Measurements from ENCODE around the gene STEEP1. TPM values are rescaled to one million over a fixed set of nuclear protein-coding genes. Genes with fewer than 3 reads are reported as not detected.
"Not testable (repeated sequence)": the region's sequence is repeated elsewhere in the genome, so short reads cannot be mapped to it uniquely, and the experiment has no call there.

Gene STEEP1
- total RNA-seq, 1 experiment from 2014 or later, result 29.2 TPM

DNA sequence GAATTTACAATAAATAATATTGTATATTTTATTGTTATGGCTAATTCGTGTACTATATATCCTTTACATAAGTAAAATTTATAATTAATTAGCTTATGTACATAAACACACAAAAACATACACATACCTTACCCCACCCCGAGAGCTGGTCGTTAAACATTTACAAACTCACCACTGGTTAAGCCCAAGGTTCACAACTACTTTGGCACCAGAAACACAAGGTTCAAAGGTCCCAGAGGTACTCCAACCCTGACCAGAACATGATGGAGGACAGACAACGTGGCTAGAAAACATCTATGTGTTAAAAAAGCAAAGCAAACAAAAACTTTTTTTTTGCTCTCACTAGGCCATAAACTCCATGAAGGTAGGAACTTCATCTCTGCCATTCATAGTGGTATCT lies 59.3 kb downstream of the STEEP1 start:
- Histone ChIP-seq H3K4me1 (no peaks in the 10 kb centered on the region), H3K36me3 (ENCODE audit: control insufficient read depth, insufficient read depth, low read length) (no peaks in the 10 kb centered on the region), H3K9me3 (no peaks in the 10 kb centered on the region), H3K4me3 (ENCODE audit: low read depth, low read length) (no peak overlapping the region), H3K27me3 (replicated peaks; ENCODE audit: control insufficient read depth, insufficient read depth, low read length) (no peaks in the 10 kb centered on the region)
- intact Hi-C loops (cut with micrococcal nuclease; ENCODE audit: unreplicated experiment), result no loop called here
- Mint-ChIP-seq H3K9me3 (ENCODE audit: unreplicated experiment) (no peaks in the 10 kb centered on the region), H3K36me3 (ENCODE audit: insufficient read depth, unreplicated experiment) (no peaks in the 10 kb centered on the region), H3K27me3 (ENCODE audit: insufficient read depth, unreplicated experiment) (no peaks in the 10 kb centered on the region), H3K4me1 (ENCODE audit: low read depth, unreplicated experiment) (no peaks in the 10 kb centered on the region), H3K4me3 (ENCODE audit: unreplicated experiment) (no peak overlapping the region), H3K27ac (ENCODE audit: unreplicated experiment) (no peak overlapping the region)
- TF ChIP-seq, protein P1, sequence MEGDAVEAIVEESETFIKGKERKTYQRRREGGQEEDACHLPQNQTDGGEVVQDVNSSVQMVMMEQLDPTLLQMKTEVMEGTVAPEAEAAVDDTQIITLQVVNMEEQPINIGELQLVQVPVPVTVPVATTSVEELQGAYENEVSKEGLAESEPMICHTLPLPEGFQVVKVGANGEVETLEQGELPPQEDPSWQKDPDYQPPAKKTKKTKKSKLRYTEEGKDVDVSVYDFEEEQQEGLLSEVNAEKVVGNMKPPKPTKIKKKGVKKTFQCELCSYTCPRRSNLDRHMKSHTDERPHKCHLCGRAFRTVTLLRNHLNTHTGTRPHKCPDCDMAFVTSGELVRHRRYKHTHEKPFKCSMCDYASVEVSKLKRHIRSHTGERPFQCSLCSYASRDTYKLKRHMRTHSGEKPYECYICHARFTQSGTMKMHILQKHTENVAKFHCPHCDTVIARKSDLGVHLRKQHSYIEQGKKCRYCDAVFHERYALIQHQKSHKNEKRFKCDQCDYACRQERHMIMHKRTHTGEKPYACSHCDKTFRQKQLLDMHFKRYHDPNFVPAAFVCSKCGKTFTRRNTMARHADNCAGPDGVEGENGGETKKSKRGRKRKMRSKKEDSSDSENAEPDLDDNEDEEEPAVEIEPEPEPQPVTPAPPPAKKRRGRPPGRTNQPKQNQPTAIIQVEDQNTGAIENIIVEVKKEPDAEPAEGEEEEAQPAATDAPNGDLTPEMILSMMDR (IDR thresholded peaks at IDR 0.05; ENCODE audit: insufficient read depth in 1 of 2, low read depth in 1 of 2, low read length in 1 of 2, severe bottlenecking in 1 of 2, unreplicated experiment in 1 of 2), result no peak
- CTCF ChIA-PET, result interaction anchor here (1.0 kb wide), 1 partner anchor 10 kb away, joined by 4 read pairs; no protein-coding TSS in a partner anchor
- no TSS peak for BruUV-seq (replicated peaks)
- DNase-seq, result peak; percentile 45 to 51
- POLR2A ChIA-PET, result interaction anchor here (0.6 kb wide), 1 partner anchor 417 kb away, joined by 3 read pairs; no protein-coding TSS in a partner anchor

DNA sequence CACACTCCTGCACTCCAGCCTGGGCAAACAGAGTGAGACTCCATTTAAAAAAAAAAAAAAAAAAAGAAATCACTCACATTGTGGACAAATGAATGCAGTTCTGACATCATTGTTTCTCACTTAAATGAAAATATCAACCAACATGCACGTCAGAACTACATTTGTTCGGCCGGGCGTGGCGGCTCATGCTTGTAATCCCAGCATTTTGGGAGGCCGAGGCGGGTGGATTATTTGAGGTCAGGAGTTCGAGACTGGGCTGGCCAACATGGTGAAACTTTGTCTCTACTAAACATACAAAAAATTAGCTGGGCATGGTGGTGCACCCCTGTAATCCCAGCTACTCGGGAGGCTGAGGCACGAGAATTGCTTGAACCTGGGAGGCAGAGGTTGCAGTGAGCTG lies 60.1 kb downstream of the STEEP1 start:
- H3K36me3 ChIP-seq (ENCODE audit: control insufficient read depth, insufficient read depth, low read length); CTCF ChIA-PET; H3K27ac Mint-ChIP-seq (ENCODE audit: unreplicated experiment); H3K27me3 Mint-ChIP-seq (ENCODE audit: insufficient read depth, unreplicated experiment); POLR2A ChIA-PET; H3K27me3 ChIP-seq (replicated peaks; ENCODE audit: control insufficient read depth, insufficient read depth, low read length); intact Hi-C loops (cut with micrococcal nuclease; ENCODE audit: unreplicated experiment); DNase-seq; H3K4me1 Mint-ChIP-seq (ENCODE audit: low read depth, unreplicated experiment); H3K4me3 Mint-ChIP-seq (ENCODE audit: unreplicated experiment); H3K9me3 ChIP-seq; BruUV-seq (replicated peaks); H3K36me3 Mint-ChIP-seq (ENCODE audit: insufficient read depth, unreplicated experiment); H3K4me3 ChIP-seq (ENCODE audit: low read depth, low read length); H3K9me3 Mint-ChIP-seq (ENCODE audit: unreplicated experiment); H3K4me1 ChIP-seq: not testable (repeated sequence)

DNA sequence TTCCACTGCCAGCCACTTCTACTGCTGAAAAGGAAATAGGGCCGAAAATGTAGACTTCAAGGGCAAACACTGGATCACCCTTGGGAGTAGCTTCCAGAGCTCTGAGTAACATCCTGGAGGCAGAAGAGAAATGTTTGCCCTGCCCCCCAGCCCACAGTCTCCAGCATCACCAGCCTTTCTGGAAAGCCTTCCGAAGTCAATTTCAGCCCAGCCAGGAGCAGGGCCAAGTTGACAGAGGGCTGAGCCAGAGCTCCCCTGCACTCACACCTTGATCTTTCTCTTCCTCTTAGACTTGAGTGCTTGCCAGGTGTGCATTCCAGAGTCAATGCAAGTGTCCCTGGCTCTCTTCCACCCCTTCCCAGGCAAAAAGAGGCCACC lies 61.7 kb downstream of the STEEP1 start:
- TF ChIP-seq, protein P1 (IDR thresholded peaks at IDR 0.05; ENCODE audit: insufficient read depth in 1 of 2, low read depth in 1 of 2, low read length in 1 of 2, severe bottlenecking in 1 of 2, unreplicated experiment in 1 of 2), result no peak
- Mint-ChIP-seq H3K36me3 (ENCODE audit: insufficient read depth, unreplicated experiment) (no peaks in the 10 kb centered on the region), H3K27ac (ENCODE audit: unreplicated experiment) (no peak overlapping the region), H3K27me3 (ENCODE audit: insufficient read depth, unreplicated experiment) (no peaks in the 10 kb centered on the region), H3K4me3 (ENCODE audit: unreplicated experiment) (no peak overlapping the region), H3K4me1 (ENCODE audit: low read depth, unreplicated experiment) (no peaks in the 10 kb centered on the region), H3K9me3 (ENCODE audit: unreplicated experiment) (no peaks in the 10 kb centered on the region)
- no peak for DNase-seq
- Histone ChIP-seq H3K4me1 (no peaks in the 10 kb centered on the region), H3K4me3 (ENCODE audit: low read depth, low read length) (no peak overlapping the region), H3K9me3 (no peaks in the 10 kb centered on the region), H3K27me3 (replicated peaks; ENCODE audit: control insufficient read depth, insufficient read depth, low read length) (no peaks in the 10 kb centered on the region), H3K36me3 (ENCODE audit: control insufficient read depth, insufficient read depth, low read length) (no peaks in the 10 kb centered on the region)
- ChIA-PET CTCF (interaction anchor here (1.2 kb wide), 1 partner anchor 9 kb away, joined by 7 read pairs; no protein-coding TSS in a partner anchor), POLR2A (interaction anchor here (0.7 kb wide), 1 partner anchor 103 kb away, joined by 3 read pairs; the partner anchor contains the start of gene NKRF)
- BruUV-seq (replicated peaks), result no TSS peak
- intact Hi-C loops (cut with micrococcal nuclease; ENCODE audit: unreplicated experiment), result no loop called here
